ENCODE results near the gene ZBTB2.

ZBTB2 gene

DNA sequence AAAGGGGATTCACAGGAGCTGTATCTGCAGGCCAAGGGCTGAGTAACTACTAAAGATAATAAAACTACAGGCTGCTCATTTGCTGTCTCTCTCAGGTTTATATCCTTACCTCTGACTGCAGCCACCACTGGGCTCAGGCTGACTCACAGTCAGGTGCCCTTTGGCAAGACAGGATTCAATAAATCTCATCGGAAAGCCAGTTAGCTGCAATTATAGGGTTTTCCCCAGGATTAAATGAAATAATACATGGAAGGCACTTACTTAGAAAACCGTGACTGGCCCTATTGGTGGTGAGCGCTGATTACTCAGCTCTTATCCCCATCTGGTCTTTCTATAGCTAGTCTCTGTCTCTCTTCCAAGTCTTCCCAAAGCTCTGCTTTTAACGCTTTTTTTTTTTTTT lies 34.2 kb upstream of the ZBTB2 start:
- Histone ChIP-seq H3K36me3 (ENCODE audit: insufficient read depth, low read length) (peaks cover 56% of the 10 kb centered on the region), H3K4me2 (ENCODE audit: low read length) (no peak overlapping the region), H3K27me3 (ENCODE audit: control insufficient read depth, insufficient read depth, low read length) (no peaks in the 10 kb centered on the region), H3K9ac (ENCODE audit: low read depth, low read length) (no peak overlapping the region), H3K4me1 (ENCODE audit: control insufficient read depth, insufficient read depth, low read length) (no peaks in the 10 kb centered on the region), H3K9me3 (replicated peaks; ENCODE audit: low read length) (no peaks in the 10 kb centered on the region), H3K4me3 (ENCODE audit: low read length) (no peak overlapping the region)

DNA sequence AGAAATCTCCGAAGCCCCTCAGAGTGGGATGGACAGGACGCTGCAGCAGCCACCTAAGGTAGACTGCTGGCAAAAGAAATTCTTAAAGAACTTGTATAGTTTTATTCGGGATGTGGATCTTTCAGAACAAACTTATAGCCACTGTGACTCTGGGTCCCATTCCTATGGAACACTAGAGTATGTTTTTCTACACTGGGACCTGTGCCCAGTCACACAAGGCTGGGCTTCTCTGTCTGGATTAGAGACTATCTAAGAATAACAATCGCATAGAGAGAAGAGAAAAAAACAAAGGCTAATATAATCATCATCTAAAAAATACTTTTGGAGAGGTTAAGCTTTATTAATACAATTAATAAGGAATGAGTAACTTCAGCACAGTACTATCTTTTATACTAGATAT lies 31.6 kb upstream of the ZBTB2 start:
- Histone ChIP-seq H3K4me3 (ENCODE audit: low read length) (no peak overlapping the region), H3K36me3 (ENCODE audit: insufficient read depth, low read length) (peaks cover 40% of the 10 kb centered on the region)

DNA sequence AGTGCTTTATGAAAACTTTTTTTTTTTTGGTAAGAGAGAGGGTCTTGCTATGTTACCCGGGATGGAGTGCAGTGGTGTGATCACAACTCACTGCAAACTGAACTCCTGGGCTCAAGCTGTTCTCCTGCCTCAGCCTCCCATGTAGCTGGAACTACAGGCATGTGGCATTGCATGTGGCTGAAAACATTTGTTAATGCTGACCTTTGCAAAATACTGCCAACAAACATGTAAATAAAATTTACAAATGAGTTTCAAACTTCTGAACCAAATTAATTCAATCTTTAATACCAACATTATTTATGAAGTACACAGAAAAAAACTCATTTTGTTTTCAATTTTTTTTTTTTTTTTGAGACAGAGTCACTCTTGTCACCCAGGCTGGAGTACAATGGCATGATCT lies 26.1 kb upstream of the ZBTB2 start:
- Histone ChIP-seq H3K36me3 (ENCODE audit: insufficient read depth, low read length) (peaks cover 42% of the 10 kb centered on the region), H3K9ac (ENCODE audit: low read depth, low read length) (no peak overlapping the region), H3K4me1 (ENCODE audit: control insufficient read depth, insufficient read depth, low read length) (no peaks in the 10 kb centered on the region), H3K4me3 (ENCODE audit: low read length) (no peak overlapping the region), H3K9me3 (replicated peaks; ENCODE audit: low read length) (no peaks in the 10 kb centered on the region), H3K27me3 (ENCODE audit: control insufficient read depth, insufficient read depth, low read length) (no peaks in the 10 kb centered on the region), H3K4me2 (ENCODE audit: low read length) (no peak overlapping the region)

More for the DNA sequence above, 31.6 kb upstream of the ZBTB2 start:
- H3K9ac ChIP-seq (ENCODE audit: low read depth, low read length), result no peak overlapping the region
- H3K4me1 ChIP-seq (ENCODE audit: control insufficient read depth, insufficient read depth, low read length), result no peaks in the 10 kb centered on the region
- H3K27me3 ChIP-seq (ENCODE audit: control insufficient read depth, insufficient read depth, low read length), result no peaks in the 10 kb centered on the region
- no peaks in the 10 kb centered on the region for H3K9me3 ChIP-seq (replicated peaks; ENCODE audit: low read length)
- no peak overlapping the region for H3K4me2 ChIP-seq (ENCODE audit: low read length)

DNA sequence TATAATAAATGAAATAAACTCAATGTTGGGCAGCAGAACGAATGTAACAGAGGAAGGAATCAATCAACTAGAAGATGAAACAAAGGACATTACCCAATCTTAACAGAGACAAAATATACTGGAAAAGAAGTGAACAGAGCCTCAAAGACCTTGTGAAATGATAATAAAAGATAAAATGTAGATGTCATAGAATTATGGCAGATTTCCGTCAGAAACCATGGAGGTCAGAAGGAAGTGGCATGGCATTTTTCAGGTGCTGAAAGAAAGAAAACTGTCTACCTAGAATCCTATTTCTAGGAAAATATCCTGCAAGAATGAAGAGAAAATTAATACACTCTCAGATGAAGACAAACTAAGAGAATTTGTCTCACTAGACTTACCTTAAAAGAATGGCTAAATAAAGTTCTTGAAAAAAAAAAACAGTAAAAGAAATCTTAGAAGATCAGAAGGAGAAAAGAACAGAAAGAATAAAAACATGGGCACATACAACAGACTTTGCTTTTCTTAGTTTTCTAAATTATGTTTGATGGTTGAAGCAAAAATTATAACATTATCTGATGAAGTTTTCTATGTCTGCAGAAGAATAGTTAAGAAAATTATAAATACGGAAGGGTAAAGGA lies 23.4 kb upstream of the ZBTB2 start:
- Histone ChIP-seq H3K36me3 (ENCODE audit: insufficient read depth, low read length) (peaks cover 44% of the 10 kb centered on the region), H3K4me1 (ENCODE audit: control insufficient read depth, insufficient read depth, low read length) (no peaks in the 10 kb centered on the region), H3K4me2 (ENCODE audit: low read length) (no peak overlapping the region), H3K27me3 (ENCODE audit: control insufficient read depth, insufficient read depth, low read length) (no peaks in the 10 kb centered on the region), H3K9me3 (replicated peaks; ENCODE audit: low read length) (no peaks in the 10 kb centered on the region), H3K9ac (ENCODE audit: low read depth, low read length) (no peak overlapping the region), H3K4me3 (ENCODE audit: low read length) (no peak overlapping the region)

DNA sequence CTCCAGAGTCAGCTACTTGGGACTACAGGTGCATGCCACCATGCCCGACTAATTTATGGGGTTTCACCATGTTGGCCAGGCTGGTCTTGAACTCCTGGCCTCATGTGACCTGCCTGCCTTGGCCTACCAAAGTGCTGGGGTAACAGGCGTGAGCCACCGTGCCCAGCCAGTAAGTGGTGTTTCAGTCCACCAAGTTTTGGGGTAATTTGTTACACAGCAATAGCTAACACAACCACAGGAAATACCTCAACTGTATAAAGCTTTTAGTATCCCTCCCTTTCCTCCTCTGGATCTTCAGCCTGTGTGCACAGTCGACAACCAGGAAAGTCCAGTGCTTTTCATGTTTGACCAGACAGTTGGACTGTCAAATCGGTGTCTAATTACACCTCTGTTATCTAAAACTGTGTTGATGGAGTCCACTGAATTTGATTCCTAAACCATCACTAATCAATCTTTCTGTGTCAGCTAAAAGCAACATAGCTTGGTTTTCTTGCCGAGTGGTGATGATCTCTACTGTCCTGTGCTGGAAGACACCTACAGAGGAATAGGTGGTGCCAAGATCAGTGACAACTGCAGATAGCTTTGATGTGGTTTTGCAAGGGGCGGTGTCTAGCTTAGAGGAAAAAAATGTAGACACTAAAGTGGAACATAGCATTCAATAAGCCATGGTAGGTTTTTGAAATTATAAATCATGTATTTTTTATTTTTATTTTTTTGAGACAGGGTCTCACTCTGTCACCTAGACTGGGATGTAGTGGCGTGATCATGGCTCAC lies 22.2 kb upstream of the ZBTB2 start:
- no peak overlapping the region for H3K4me3 ChIP-seq (ENCODE audit: low read length)
- no peaks in the 10 kb centered on the region for H3K27me3 ChIP-seq (ENCODE audit: control insufficient read depth, insufficient read depth, low read length)
- H3K9me3 ChIP-seq (replicated peaks; ENCODE audit: low read length), result no peaks in the 10 kb centered on the region
- H3K4me2 ChIP-seq (ENCODE audit: low read length), result no peak overlapping the region
- H3K4me1 ChIP-seq (ENCODE audit: control insufficient read depth, insufficient read depth, low read length), result no peaks in the 10 kb centered on the region
- peaks cover 47% of the 10 kb centered on the region for H3K36me3 ChIP-seq (ENCODE audit: insufficient read depth, low read length)
- H3K9ac ChIP-seq (ENCODE audit: low read depth, low read length), result no peak overlapping the region

DNA sequence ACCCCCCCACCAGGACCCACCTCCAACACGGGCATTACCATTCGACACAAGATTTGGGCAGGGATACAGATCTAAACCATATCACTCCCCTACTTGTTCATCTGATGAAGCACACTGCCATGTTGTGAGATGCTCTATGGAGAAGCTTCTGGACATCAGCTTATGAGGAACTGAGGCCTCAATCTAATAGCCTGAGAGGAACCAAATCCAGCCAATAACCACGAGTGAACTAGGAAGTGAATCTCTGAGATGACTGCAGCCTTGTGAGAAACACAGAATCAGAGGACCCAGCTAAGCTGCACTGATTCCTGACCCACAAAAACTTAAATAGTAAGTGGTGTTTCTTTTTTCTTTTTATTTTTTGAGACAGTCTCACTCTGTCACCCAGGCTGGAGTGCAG lies 21.6 kb upstream of the ZBTB2 start:
- Histone ChIP-seq H3K4me1 (ENCODE audit: control insufficient read depth, insufficient read depth, low read length) (no peaks in the 10 kb centered on the region), H3K27me3 (ENCODE audit: control insufficient read depth, insufficient read depth, low read length) (no peaks in the 10 kb centered on the region), H3K9ac (ENCODE audit: low read depth, low read length) (no peak overlapping the region), H3K4me3 (ENCODE audit: low read length) (no peak overlapping the region), H3K4me2 (ENCODE audit: low read length) (no peak overlapping the region), H3K9me3 (replicated peaks; ENCODE audit: low read length) (no peaks in the 10 kb centered on the region), H3K36me3 (ENCODE audit: insufficient read depth, low read length) (peaks cover 50% of the 10 kb centered on the region)

DNA sequence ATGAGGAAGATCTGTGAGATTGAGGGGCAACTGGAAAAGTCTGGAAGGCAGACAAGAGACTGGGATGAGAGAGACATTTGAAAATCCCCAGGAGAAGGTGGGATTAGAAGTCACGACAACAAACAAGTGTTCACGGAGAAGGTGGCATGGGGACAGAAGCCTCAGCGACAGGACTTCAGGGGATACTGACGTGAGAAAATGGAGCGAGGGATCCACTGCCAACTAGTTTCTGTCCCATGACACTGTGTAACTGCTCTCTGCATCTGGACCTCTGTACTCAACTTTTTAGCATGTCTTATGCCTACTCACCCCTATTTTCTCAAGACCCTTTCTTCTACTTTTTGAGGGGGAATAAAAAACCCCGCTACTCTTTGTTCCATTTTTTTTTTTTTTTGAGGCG lies 18.3 kb upstream of the ZBTB2 start:
- no peaks in the 10 kb centered on the region for H3K9me3 ChIP-seq (replicated peaks; ENCODE audit: low read length)
- no peaks in the 10 kb centered on the region for H3K27me3 ChIP-seq (ENCODE audit: control insufficient read depth, insufficient read depth, low read length)
- H3K4me2 ChIP-seq (ENCODE audit: low read length), result no peak overlapping the region
- no peak overlapping the region for H3K9ac ChIP-seq (ENCODE audit: low read depth, low read length)
- H3K4me3 ChIP-seq (ENCODE audit: low read length), result no peak overlapping the region
- no peaks in the 10 kb centered on the region for H3K4me1 ChIP-seq (ENCODE audit: control insufficient read depth, insufficient read depth, low read length)
- H3K36me3 ChIP-seq (ENCODE audit: insufficient read depth, low read length), result peaks cover 49% of the 10 kb centered on the region

DNA sequence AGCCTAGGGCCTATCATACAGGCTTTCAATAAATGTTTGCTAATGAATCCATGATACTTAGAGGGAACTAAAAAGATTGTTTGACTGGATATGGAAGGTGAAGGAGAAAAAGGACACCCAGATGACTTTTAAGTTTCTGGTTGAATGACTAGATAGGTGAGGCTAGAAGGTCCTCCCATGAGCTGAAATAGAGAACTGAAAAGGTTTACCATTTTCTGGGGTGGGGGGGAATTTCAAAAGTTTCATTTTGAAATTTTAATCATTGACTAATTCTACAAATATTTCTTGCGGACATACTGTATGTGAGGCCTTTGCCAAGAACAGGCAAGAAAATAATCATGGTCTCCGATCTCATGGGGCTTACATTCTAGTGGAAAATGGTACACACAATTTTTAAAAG lies 17.9 kb upstream of the ZBTB2 start:
- H3K9me3 ChIP-seq (replicated peaks; ENCODE audit: low read length), result no peaks in the 10 kb centered on the region
- H3K4me2 ChIP-seq (ENCODE audit: low read length), result no peak overlapping the region
- H3K9ac ChIP-seq (ENCODE audit: low read depth, low read length), result no peak overlapping the region
- peaks cover 53% of the 10 kb centered on the region for H3K36me3 ChIP-seq (ENCODE audit: insufficient read depth, low read length)
- H3K4me1 ChIP-seq (ENCODE audit: control insufficient read depth, insufficient read depth, low read length), result no peaks in the 10 kb centered on the region
- no peaks in the 10 kb centered on the region for H3K27me3 ChIP-seq (ENCODE audit: control insufficient read depth, insufficient read depth, low read length)
- no peak overlapping the region for H3K4me3 ChIP-seq (ENCODE audit: low read length)

DNA sequence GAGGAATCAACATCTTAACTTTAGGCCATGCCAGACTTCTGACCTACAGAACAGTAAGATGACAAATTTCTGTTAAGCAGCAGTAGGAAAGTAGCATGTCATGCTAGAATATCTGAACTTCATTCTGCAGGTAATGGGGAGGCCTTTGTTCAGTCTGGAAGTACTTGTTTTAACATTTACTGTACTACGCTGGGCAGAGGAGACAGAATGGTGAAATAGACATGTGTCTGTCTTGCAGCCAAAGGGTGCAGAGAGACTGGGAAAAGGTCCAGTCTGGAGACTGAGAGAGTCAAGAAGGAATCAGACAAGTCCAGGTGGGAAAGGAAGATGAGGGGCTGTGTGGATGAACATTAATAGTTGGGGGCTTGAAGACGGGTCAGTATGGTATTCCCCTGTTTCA lies 17.5 kb upstream of the ZBTB2 start:
- H3K4me3 ChIP-seq (ENCODE audit: low read length), result no peak overlapping the region
- H3K4me1 ChIP-seq (ENCODE audit: control insufficient read depth, insufficient read depth, low read length), result no peaks in the 10 kb centered on the region
- H3K27me3 ChIP-seq (ENCODE audit: control insufficient read depth, insufficient read depth, low read length), result no peaks in the 10 kb centered on the region
- no peaks in the 10 kb centered on the region for H3K9me3 ChIP-seq (replicated peaks; ENCODE audit: low read length)
- H3K9ac ChIP-seq (ENCODE audit: low read depth, low read length), result no peak overlapping the region
- H3K4me2 ChIP-seq (ENCODE audit: low read length), result no peak overlapping the region
- peaks cover 55% of the 10 kb centered on the region for H3K36me3 ChIP-seq (ENCODE audit: insufficient read depth, low read length)

DNA sequence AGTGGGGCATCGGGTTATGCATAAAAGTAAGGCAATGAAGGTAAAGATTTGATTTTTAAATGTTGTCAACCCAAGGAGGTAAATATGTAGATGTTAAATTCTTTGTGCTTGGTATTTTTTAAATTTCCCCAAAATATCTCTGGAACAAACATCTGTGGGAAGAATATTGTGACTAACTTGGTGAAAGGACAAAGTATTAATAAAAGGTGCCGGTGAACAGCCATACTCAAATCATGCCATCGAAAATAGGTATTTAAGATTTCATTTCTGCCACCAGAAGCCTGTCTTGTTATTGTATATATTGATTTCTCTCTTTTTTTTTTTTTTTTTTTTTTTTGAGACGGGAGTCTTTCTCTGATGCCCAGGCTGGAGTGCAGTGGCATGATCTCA lies 12.6 kb upstream of the ZBTB2 start:
- H3K4me3 ChIP-seq (ENCODE audit: low read length), result no peak overlapping the region
- no peak overlapping the region for H3K9ac ChIP-seq (ENCODE audit: low read depth, low read length)
- peaks cover 44% of the 10 kb centered on the region for H3K36me3 ChIP-seq (ENCODE audit: insufficient read depth, low read length)

DNA sequence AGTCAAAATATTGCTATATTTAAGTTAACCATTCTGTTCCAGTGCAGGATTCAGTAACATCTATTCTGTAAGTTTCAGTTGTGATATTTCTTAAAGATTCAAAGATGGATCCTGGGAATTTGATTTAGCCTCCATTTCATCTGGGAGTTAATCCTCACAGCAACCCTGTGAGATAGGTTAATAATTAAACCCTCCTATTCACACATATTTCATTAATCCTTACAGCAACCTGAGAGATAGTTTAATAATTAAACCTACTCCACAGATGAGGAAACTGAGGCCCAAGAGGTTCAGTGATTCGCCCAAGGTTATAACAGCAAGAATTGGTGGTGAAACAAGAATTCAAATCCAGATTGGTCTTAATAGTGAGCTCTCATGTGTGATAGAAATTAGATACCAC lies 10.9 kb upstream of the ZBTB2 start:
- no peak overlapping the region for H3K9ac ChIP-seq (ENCODE audit: low read depth, low read length)
- H3K4me3 ChIP-seq (ENCODE audit: low read length), result no peak overlapping the region
- H3K36me3 ChIP-seq (ENCODE audit: insufficient read depth, low read length), result peaks cover 38% of the 10 kb centered on the region
- no peaks in the 10 kb centered on the region for H3K9me3 ChIP-seq (replicated peaks; ENCODE audit: low read length)
- no peaks in the 10 kb centered on the region for H3K4me1 ChIP-seq (ENCODE audit: control insufficient read depth, insufficient read depth, low read length)
- H3K4me2 ChIP-seq (ENCODE audit: low read length), result no peak overlapping the region
- H3K27me3 ChIP-seq (ENCODE audit: control insufficient read depth, insufficient read depth, low read length), result no peaks in the 10 kb centered on the region

More for the DNA sequence above, 12.6 kb upstream of the ZBTB2 start:
- Histone ChIP-seq H3K4me2 (ENCODE audit: low read length) (no peak overlapping the region), H3K9me3 (replicated peaks; ENCODE audit: low read length) (no peaks in the 10 kb centered on the region), H3K4me1 (ENCODE audit: control insufficient read depth, insufficient read depth, low read length) (no peaks in the 10 kb centered on the region), H3K27me3 (ENCODE audit: control insufficient read depth, insufficient read depth, low read length) (no peaks in the 10 kb centered on the region)

DNA sequence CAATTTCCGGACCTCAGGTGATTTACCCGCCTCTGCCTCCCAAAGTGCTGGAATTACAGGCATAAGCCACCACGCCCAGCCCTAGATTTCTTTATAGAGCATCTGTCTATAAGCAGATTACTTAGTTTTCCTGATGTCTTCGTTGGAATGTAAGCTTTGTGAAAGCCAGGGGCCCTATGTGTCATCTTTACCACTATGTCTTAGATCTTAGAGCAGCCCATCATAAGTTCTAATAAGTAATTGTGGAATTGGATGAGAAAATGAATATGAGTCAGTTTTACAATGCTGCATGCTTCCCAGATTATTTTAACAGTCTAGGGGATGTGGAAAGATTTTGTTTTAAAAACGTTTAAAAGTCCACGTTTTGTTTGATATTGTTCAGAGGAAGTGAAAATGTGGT lies 9.1 kb upstream of the ZBTB2 start:
- Histone ChIP-seq H3K4me3 (ENCODE audit: low read length) (no peak overlapping the region), H3K4me1 (ENCODE audit: control insufficient read depth, insufficient read depth, low read length) (no peaks in the 10 kb centered on the region), H3K9ac (ENCODE audit: low read depth, low read length) (no peak overlapping the region), H3K9me3 (replicated peaks; ENCODE audit: low read length) (no peaks in the 10 kb centered on the region), H3K27me3 (ENCODE audit: control insufficient read depth, insufficient read depth, low read length) (no peaks in the 10 kb centered on the region), H3K4me2 (ENCODE audit: low read length) (no peak overlapping the region), H3K36me3 (ENCODE audit: insufficient read depth, low read length) (peaks cover 33% of the 10 kb centered on the region)
